Nephron progenitor cell (in vitro differentiated cells): ENCODE data around the gene GANC.

ENCODE experiments used
- DNase-seq: peaks from one replicate; pipeline ENCODE4 v3.0.0; 2021
- H3K27ac Mint-ChIP-seq: 2 replicates; pipeline ENCODE4 v1.8.0; 2021; ENCODE audit warnings: mild to moderate bottlenecking, moderate library complexity, mixed read lengths
- H3K27me3 Mint-ChIP-seq: 2 replicates; pipeline ENCODE4 v1.8.0; 2021; ENCODE audit warnings: mild to moderate bottlenecking, low read depth, mixed read lengths; ENCODE audit not compliant: poor library complexity
- H3K36me3 Mint-ChIP-seq: 2 replicates; pipeline ENCODE4 v1.8.0; 2021; ENCODE audit warnings: low read depth, mixed read lengths
- H3K4me1 Mint-ChIP-seq: 2 replicates; pipeline ENCODE4 v1.8.0; 2021; ENCODE audit warnings: mixed read lengths
- H3K4me3 Mint-ChIP-seq: 2 replicates; pipeline ENCODE4 v1.8.0; 2021; ENCODE audit warnings: mild to moderate bottlenecking, moderate library complexity, mixed read lengths
- H3K9me3 Mint-ChIP-seq: 2 replicates; pipeline ENCODE4 v1.8.0; 2021; ENCODE audit warnings: mild to moderate bottlenecking, moderate library complexity, mixed read lengths
- CTCF ChIP-seq: fragments of 200-600 bp; sonication (generic); IDR thresholded peaks from 2 replicates; pipeline ENCODE4 v1.5.0; 2021; ENCODE audit warnings: antibody characterized with exemption

Gene GANC

GRCh38 chr15:42276762-42277161 lies 3.8 kb downstream of the GANC start:
- TF ChIP-seq CTCF = no peak
- DNase-seq = no peak
- H3K4me3 Mint-ChIP-seq = no peak overlapping the region
- no peaks in the 10 kb centered on the region for H3K36me3 Mint-ChIP-seq
- H3K27me3 Mint-ChIP-seq = no peaks in the 10 kb centered on the region
- H3K27ac Mint-ChIP-seq = no peak overlapping the region
- H3K4me1 Mint-ChIP-seq = peaks cover 32% of the 10 kb centered on the region
- H3K9me3 Mint-ChIP-seq = no peaks in the 10 kb centered on the region

GRCh38 chr15:42279234-42279723 lies 6.3 kb downstream of the GANC start:
- Mint-ChIP-seq H3K4me1 (peaks cover 35% of the 10 kb centered on the region), H3K9me3 (no peaks in the 10 kb centered on the region), H3K27me3 (no peaks in the 10 kb centered on the region), H3K4me3 (no peak overlapping the region), H3K27ac (no peak overlapping the region), H3K36me3 (no peaks in the 10 kb centered on the region)
- no peak for TF ChIP-seq CTCF
- DNase-seq = no peak

- peak overlapping the region; percentile 88 for H3K27ac Mint-ChIP-seq
- DNase-seq = no peak
- no peaks in the 10 kb centered on the region for H3K27me3 Mint-ChIP-seq
- no peaks in the 10 kb centered on the region for H3K36me3 Mint-ChIP-seq
- TF ChIP-seq CTCF = no peak
- H3K4me3 Mint-ChIP-seq = no peak overlapping the region
- no peaks in the 10 kb centered on the region for H3K9me3 Mint-ChIP-seq
- H3K4me1 Mint-ChIP-seq = peaks cover 15% of the 10 kb centered on the region
Observed at GRCh38 chr15:42282344-42282743, 9.3 kb downstream of the GANC start.

- H3K4me1 Mint-ChIP-seq = peaks cover 15% of the 10 kb centered on the region
- no peaks in the 10 kb centered on the region for H3K9me3 Mint-ChIP-seq
- H3K27me3 Mint-ChIP-seq = no peaks in the 10 kb centered on the region
- H3K4me3 Mint-ChIP-seq = no peak overlapping the region
- H3K27ac Mint-ChIP-seq = peak overlapping the region; percentile 88
- DNase-seq = no peak
- no peak for TF ChIP-seq CTCF
- H3K36me3 Mint-ChIP-seq = no peaks in the 10 kb centered on the region
Observed at GRCh38 chr15:42282926-42283325, 9.9 kb downstream of the GANC start.

GRCh38 chr15:42283671-42284070 lies 10.7 kb downstream of the GANC start:
- H3K9me3 Mint-ChIP-seq = no peaks in the 10 kb centered on the region
- no peak overlapping the region for H3K4me3 Mint-ChIP-seq
- H3K36me3 Mint-ChIP-seq = no peaks in the 10 kb centered on the region
- DNase-seq = no peak
- H3K27ac Mint-ChIP-seq = no peak overlapping the region
- no peak for TF ChIP-seq CTCF
- H3K4me1 Mint-ChIP-seq = peaks cover 15% of the 10 kb centered on the region
- no peaks in the 10 kb centered on the region for H3K27me3 Mint-ChIP-seq

- peaks cover 15% of the 10 kb centered on the region for H3K4me1 Mint-ChIP-seq
- no peak for DNase-seq
- no peaks in the 10 kb centered on the region for H3K9me3 Mint-ChIP-seq
- H3K36me3 Mint-ChIP-seq = no peaks in the 10 kb centered on the region
- H3K4me3 Mint-ChIP-seq = no peak overlapping the region
- H3K27me3 Mint-ChIP-seq = no peaks in the 10 kb centered on the region
- TF ChIP-seq CTCF = no peak
- no peak overlapping the region for H3K27ac Mint-ChIP-seq
Observed at GRCh38 chr15:42284551-42284950, 11.6 kb downstream of the GANC start.
